GM10266 (cell line): Measurements from ENCODE around the gene TMEM253.
A peak's percentile ranks its signal among the peaks of the same experiment; 100 is the strongest.

Source experiments
- DNase-seq: peaks from one replicate; pipeline ENCODE4 v3.0.0; 2012; ENCODE audit errors: extremely low spot score
- CTCF ChIP-seq: IDR thresholded peaks from 2 replicates; pipeline ENCODE4 v1.5.1; 2012; ENCODE audit warnings: mild to moderate bottlenecking, low read depth; ENCODE audit not compliant: control insufficient read depth, insufficient read depth; ENCODE audit errors: missing control alignments

The TMEM253 gene

DNA sequence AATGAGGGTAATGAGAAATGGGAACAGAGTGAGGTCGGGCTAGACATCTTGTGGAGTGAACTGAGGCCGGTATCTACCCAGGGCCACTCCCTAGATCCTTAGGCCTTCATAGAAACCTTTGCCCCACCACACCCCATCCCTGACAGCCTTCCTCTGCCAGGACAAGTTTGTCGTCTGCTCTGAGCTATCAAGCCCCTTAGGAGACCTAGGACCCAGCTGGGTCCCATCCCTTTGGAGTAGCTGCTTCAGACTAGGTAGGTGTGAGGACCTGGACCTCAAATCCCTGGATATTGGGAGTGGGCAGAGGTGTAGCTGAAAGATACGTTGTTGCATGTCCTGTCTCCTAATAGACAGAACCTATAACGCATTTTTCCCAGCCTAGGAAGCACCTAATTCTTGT is at the start of gene TMEM253:
Gene TMEM253 (plus strand): TSS at position 136 of the 400 bp plus-strand sequence. CDS start 278 bp downstream, outside the sequence.
- DNase-seq: peak; percentile 8
- TF ChIP-seq CTCF: no peak

DNA sequence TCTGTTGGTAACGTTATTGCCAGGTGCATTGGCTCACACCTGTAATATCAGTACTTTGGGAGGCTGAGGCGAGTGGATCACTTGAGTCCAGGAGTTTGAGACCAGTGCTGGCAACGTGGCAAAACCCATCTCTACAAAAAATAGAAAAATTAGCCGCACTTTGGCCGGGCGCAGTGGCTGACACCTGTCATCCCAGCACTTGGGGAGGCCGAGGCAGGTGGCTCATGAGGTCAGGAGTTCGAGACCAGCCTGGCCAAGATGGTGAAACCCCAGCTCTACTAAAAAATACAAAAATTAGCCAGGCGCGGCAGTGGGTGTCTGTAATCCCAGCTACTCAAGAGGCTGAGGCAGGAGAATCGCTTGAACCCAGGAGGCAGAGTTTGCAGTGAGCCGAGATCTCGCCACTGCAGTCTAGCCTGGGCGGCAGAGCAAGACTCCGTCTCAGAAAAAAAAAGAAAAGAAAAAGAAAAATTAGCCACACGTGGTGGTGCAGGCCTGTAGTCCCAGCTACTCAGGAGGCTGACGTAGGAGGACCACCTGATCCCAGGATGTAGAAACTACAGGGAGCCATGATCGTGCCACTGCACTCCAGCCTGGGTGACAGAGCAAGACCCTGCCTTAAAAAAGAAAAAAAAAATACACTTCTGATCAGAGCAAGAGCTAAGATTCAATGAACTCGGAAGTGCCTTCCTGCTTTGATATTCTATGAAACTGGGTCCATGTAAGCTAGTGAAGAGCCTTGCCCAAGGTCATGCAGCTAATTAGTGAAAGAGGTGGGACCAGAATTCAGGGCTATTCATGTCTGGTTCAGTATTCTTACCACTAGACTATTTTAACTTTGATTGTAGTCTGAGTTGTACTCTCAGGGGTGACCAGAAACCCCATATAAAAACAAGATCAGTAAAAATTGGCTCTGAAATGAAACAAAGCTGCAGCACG is 47.4 kb upstream of the TMEM253 start:
- DNase-seq: no peak
- TF ChIP-seq CTCF: no peak

- TF ChIP-seq CTCF: no peak
- DNase-seq: no peak
Measured at GRCh38 chr14:21054123-21054767, 46.6 kb upstream of the TMEM253 start.

- no peak for DNase-seq
- TF ChIP-seq CTCF: no peak
Measured at GRCh38 chr14:21054768-21055145, 46.1 kb upstream of the TMEM253 start.

DNA sequence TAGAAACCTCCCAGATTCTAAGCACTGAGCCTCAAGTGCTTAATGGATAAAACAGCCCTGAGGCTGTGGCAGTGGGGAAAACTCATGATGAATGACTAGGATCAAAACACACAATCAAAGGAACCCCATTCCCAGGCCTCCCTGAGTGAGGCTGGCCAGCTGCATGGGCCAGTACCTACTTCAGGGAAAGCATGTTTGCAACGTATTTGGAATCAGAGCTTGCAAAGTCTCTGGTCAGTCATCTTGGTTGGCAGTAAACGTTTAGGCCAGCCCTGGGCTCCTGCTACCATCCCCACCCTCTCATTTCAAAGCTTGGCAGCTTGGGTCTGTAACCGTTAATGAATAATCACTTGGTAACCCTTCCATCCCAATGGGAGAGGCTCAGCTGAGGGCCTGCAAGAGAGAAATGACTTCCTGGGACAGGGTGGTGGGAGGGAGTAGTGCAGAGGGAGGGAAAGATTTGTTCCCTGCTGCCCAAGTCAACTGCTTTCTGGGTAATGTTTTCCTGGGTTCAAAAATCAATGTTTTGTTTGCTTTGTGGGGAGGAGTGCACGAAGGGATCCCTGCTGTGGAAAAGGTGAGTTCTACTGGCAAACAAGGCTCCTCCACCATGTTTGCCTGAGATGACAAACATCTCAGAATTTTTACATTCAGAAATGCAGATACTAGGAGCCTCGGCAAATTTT is 45.3 kb upstream of the TMEM253 start:
- TF ChIP-seq CTCF: no peak
- no peak for DNase-seq

- no peak for DNase-seq
- no peak for TF ChIP-seq CTCF
Measured at GRCh38 chr14:21056520-21057163, 44.2 kb upstream of the TMEM253 start.
